GM23338 (cell line): ENCODE measurements around the gene ORM1. TPM values are rescaled to one million over a fixed set of nuclear protein-coding genes. Genes with fewer than 3 reads are reported as not detected.
"Not testable (repeated sequence)": the region's sequence is repeated elsewhere in the genome, so short reads cannot be mapped to it uniquely, and the experiment has no call there.

Experiments
- ATAC-seq: fragments of 200-7000 bp; cut with Tn5 transposase; 3 replicates; pipeline ENCODE4 v1.9.1; 2020
- DNase-seq: peaks from one replicate; pipeline ENCODE4 v3.0.0-alpha.2; 2015; ENCODE audit warnings: low spot score
- H2AFZ ChIP-seq: fragments of 200-600 bp; sonication (generic); 2 replicates; pipeline ENCODE4 v1.8.0; 2016; ENCODE audit warnings: antibody characterized with exemption, mild to moderate bottlenecking, moderate library complexity
- H3F3A ChIP-seq: fragments of 200-600 bp; sonication (generic); replicated peaks from 2 replicates; pipeline ENCODE4 v1.8.0; 2017; ENCODE audit warnings: antibody characterized with exemption, mixed run types, low read depth
- H3K27ac ChIP-seq: fragments of 200-600 bp; sonication (generic); 2 replicates; pipeline ENCODE4 v1.6.1; 2016; ENCODE audit warnings: low read depth
- H3K27me3 ChIP-seq: fragments of 200-600 bp; sonication (generic); 2 replicates; pipeline ENCODE4 v1.8.0; 2016; ENCODE audit warnings: mild to moderate bottlenecking, mixed run types, moderate library complexity; ENCODE audit not compliant: insufficient read depth
- H3K36me3 ChIP-seq: fragments of 200-600 bp; sonication (generic); 2 replicates; pipeline ENCODE4 v1.8.0; 2016; ENCODE audit warnings: mild to moderate bottlenecking; ENCODE audit not compliant: insufficient read depth
- H3K4me1 ChIP-seq: fragments of 200-600 bp; sonication (generic); 2 replicates; pipeline ENCODE4 v1.8.0; 2016; ENCODE audit warnings: mild to moderate bottlenecking, moderate library complexity; ENCODE audit not compliant: insufficient read depth
- H3K4me2 ChIP-seq: fragments of 200-600 bp; sonication (generic); 2 replicates; pipeline ENCODE4 v1.7.1; 2017; ENCODE audit warnings: mixed run types
- H3K4me3 ChIP-seq: fragments of 200-600 bp; sonication (generic); 2 replicates; pipeline ENCODE4 v1.6.1; 2016; ENCODE audit warnings: mixed run types
- H3K79me2 ChIP-seq: fragments of 200-600 bp; sonication (generic); replicated peaks from 2 replicates; pipeline ENCODE4 v1.8.0; 2017; ENCODE audit warnings: mild to moderate bottlenecking; ENCODE audit not compliant: insufficient read depth
- H3K9me2 ChIP-seq: fragments of 200-600 bp; sonication (generic); 2 replicates; pipeline ENCODE4 v1.8.0; 2017; ENCODE audit not compliant: insufficient read depth
- H4K20me1 ChIP-seq: fragments of 200-600 bp; sonication (generic); replicated peaks from 2 replicates; pipeline ENCODE4 v1.8.0; 2017; ENCODE audit warnings: mild to moderate bottlenecking; ENCODE audit not compliant: insufficient read depth
- H3K27ac Mint-ChIP-seq: 2 replicates; pipeline ENCODE4 v1.8.0; 2020; ENCODE audit warnings: inconsistent platforms, mild to moderate bottlenecking, moderate library complexity, mixed read lengths
- H3K27me3 Mint-ChIP-seq: 3 replicates; pipeline ENCODE4 v1.8.0; 2022; ENCODE audit warnings: low read depth, mild to moderate bottlenecking, moderate library complexity, mixed read lengths, inconsistent platforms; ENCODE audit not compliant: insufficient read depth, poor library complexity
- H3K36me3 Mint-ChIP-seq: 3 replicates; pipeline ENCODE4 v1.8.0; 2021; ENCODE audit warnings: low read depth, mild to moderate bottlenecking, inconsistent platforms, moderate library complexity, mixed read lengths
- H3K4me1 Mint-ChIP-seq: 3 replicates; pipeline ENCODE4 v1.8.0; 2020; ENCODE audit warnings: mild to moderate bottlenecking, inconsistent platforms, mixed read lengths
- H3K4me3 Mint-ChIP-seq: 3 replicates; pipeline ENCODE4 v1.8.0; 2021; ENCODE audit warnings: moderate library complexity, mild to moderate bottlenecking, inconsistent platforms, mixed read lengths
- H3K9me3 Mint-ChIP-seq: 3 replicates; pipeline ENCODE4 v1.8.0; 2020; ENCODE audit warnings: moderate library complexity, mild to moderate bottlenecking, inconsistent platforms, mixed read lengths
- CREB1 ChIP-seq: fragments of 250-450 bp; sonication (Bioruptor Pico); IDR thresholded peaks from 2 replicates; pipeline ENCODE4 v1.5.0; 2020; ENCODE audit warnings: low read depth, mild to moderate bottlenecking, moderate library complexity
- CTCF ChIP-seq, 2 experiments: fragments of 200-600 bp in 1 of 2; sonication (generic) in 1 of 2; conservative IDR thresholded peaks; 2 replicates each; pipeline versions ENCODE4 v1.5.1 to v1.6.1; 2016 to 2017; ENCODE audit warnings: antibody characterized with exemption in 2 of 2, low read depth in 2 of 2, mild to moderate bottlenecking in 2 of 2, moderate library complexity in 1 of 2
- ETS1 ChIP-seq: IDR thresholded peaks from 2 replicates; pipeline ENCODE4 v1.6.1; 2016; ENCODE audit warnings: antibody characterized with exemption
- EZH2 ChIP-seq: fragments of 200-600 bp; sonication (generic); IDR thresholded peaks from one replicate; pipeline ENCODE4 v1.8.0; 2017; ENCODE audit warnings: antibody characterized with exemption, mild to moderate bottlenecking, low read depth; ENCODE audit not compliant: unreplicated experiment
- EZH2phosphoT487 ChIP-seq: fragments of 200-600 bp; sonication (generic); IDR thresholded peaks from one replicate; pipeline ENCODE4 v1.8.1; 2018; ENCODE audit warnings: antibody characterized with exemption; ENCODE audit not compliant: unreplicated experiment
- JUNB ChIP-seq: IDR thresholded peaks from one replicate; pipeline ENCODE4 v1.6.1; 2016; ENCODE audit warnings: antibody characterized with exemption; ENCODE audit not compliant: unreplicated experiment
- NANOG ChIP-seq: IDR thresholded peaks from 2 replicates; pipeline ENCODE4 v1.6.1; 2016; ENCODE audit warnings: antibody characterized with exemption, borderline replicate concordance
- POLR2AphosphoS5 ChIP-seq: IDR thresholded peaks from 2 replicates; pipeline ENCODE4 v1.6.1; 2016; ENCODE audit warnings: antibody characterized with exemption, low read depth
- REST ChIP-seq: IDR thresholded peaks from one replicate; pipeline ENCODE4 v1.6.1; 2018; ENCODE audit warnings: antibody characterized with exemption; ENCODE audit not compliant: unreplicated experiment
- STAT1 ChIP-seq: IDR thresholded peaks from one replicate; pipeline ENCODE4 v1.6.1; 2016; ENCODE audit warnings: antibody characterized with exemption; ENCODE audit not compliant: unreplicated experiment
- ZNF114 ChIP-seq: fragments of 250-450 bp; sonication (Bioruptor Pico); IDR thresholded peaks from 2 replicates; pipeline ENCODE4 v1.5.0; 2020; ENCODE audit warnings: mild to moderate bottlenecking, moderate library complexity
- ZNF331 ChIP-seq: fragments of 250-450 bp; sonication (Bioruptor Pico); IDR thresholded peaks from 2 replicates; pipeline ENCODE4 v1.5.0; 2020; ENCODE audit warnings: low read depth, mild to moderate bottlenecking, moderate library complexity
- long read RNA-seq: library from polyadenylated mRNA; unstranded; transcript quantifications from one replicate; pipeline ENCODE4 v2.0.0, GENCODE V29; 2020; ENCODE audit not compliant: unreplicated experiment
- polyA plus RNA-seq: library from polyadenylated mRNA; unstranded; fragments of >200 nt; fragmentation: Nextera tagmentation; extraction: Ambion mirVana; gene quantifications from 2 replicates; pipeline ENCODE4 v1.2.1, GENCODE V29; 2016
- total RNA-seq: library from RNA; depleted of rRNA; stranded (reverse); fragments of >200 nt; shearing (Covaris generic); gene quantifications from 2 replicates; pipeline ENCODE4 v1.2.3, GENCODE V29; 2014; rRNA removed

The ORM1 gene
- total RNA-seq (not detected in 2 replicates), polyA plus RNA-seq (not detected in 2 replicates)
- long read RNA-seq = 0 reads

- H3K4me3 ChIP-seq, H3K9me3 Mint-ChIP-seq, DNase-seq, H4K20me1 ChIP-seq, H3K27ac Mint-ChIP-seq, H3K36me3 Mint-ChIP-seq, H3K27me3 ChIP-seq, H3K4me1 Mint-ChIP-seq, H2AFZ ChIP-seq, H3K27me3 Mint-ChIP-seq, H3K4me1 ChIP-seq, H3F3A ChIP-seq, H3K4me2 ChIP-seq, ATAC-seq, H3K4me3 Mint-ChIP-seq, H3K27ac ChIP-seq, H3K79me2 ChIP-seq, H3K9me2 ChIP-seq, H3K36me3 ChIP-seq: not testable (repeated sequence)
Observed at GRCh38 chr9:114322831-114323531, at the start of gene ORM1. Gene ORM1, plus strand, starts transcription at chr9:114323098. Its CDS starts 36 bp downstream, at chr9:114323134.

GRCh38 chr9:114273461-114273881 is 49.4 kb upstream of the ORM1 start:
- no peaks in the 10 kb centered on the region for H3K36me3 ChIP-seq
- no peaks in the 10 kb centered on the region for H3K4me1 Mint-ChIP-seq
- no peak for DNase-seq
- H3K79me2 ChIP-seq = no peaks in the 10 kb centered on the region
- H3K9me2 ChIP-seq = no peaks in the 10 kb centered on the region
- no peaks in the 10 kb centered on the region; the same call in 1 of the 2 replicates for H4K20me1 ChIP-seq
- H3K27ac Mint-ChIP-seq = no peak overlapping the region; the same call in 1 of the 2 replicates
- TF ChIP-seq ETS1 = no peak
- no peak overlapping the region for H3K27ac ChIP-seq
- no peak overlapping the region for H3K4me3 ChIP-seq
- H3F3A ChIP-seq = no peaks in the 10 kb centered on the region
- ATAC-seq = no peak
- H3K36me3 Mint-ChIP-seq = no peaks in the 10 kb centered on the region
- no peaks in the 10 kb centered on the region for H3K4me1 ChIP-seq
- no peak overlapping the region for H2AFZ ChIP-seq
- no peak overlapping the region for H3K4me2 ChIP-seq
- H3K27me3 ChIP-seq = no peaks in the 10 kb centered on the region
- H3K4me3 Mint-ChIP-seq = no peak overlapping the region; the same call in 2 of the 3 replicates
- H3K9me3 Mint-ChIP-seq = no peaks in the 10 kb centered on the region; the same call in 1 of the 3 replicates
- H3K27me3 Mint-ChIP-seq = peaks cover 13% of the 10 kb centered on the region

- Mint-ChIP-seq H3K36me3 (no peaks in the 10 kb centered on the region), H3K9me3 (no peaks in the 10 kb centered on the region; the same call in 1 of the 3 replicates), H3K4me1 (no peaks in the 10 kb centered on the region), H3K4me3 (no peak overlapping the region), H3K27ac (no peak overlapping the region), H3K27me3 (peaks cover 13% of the 10 kb centered on the region)
- H3K79me2 ChIP-seq = no peaks in the 10 kb centered on the region
- H3K27me3 ChIP-seq = no peaks in the 10 kb centered on the region
- H3K27ac ChIP-seq = no peak overlapping the region
- no peak overlapping the region for H3K4me3 ChIP-seq
- H3F3A ChIP-seq = no peaks in the 10 kb centered on the region
- ATAC-seq = no peak
- no peak overlapping the region for H3K4me2 ChIP-seq
- H3K4me1 ChIP-seq = no peaks in the 10 kb centered on the region
- no peak for DNase-seq
- H3K36me3 ChIP-seq = no peaks in the 10 kb centered on the region
- no peak overlapping the region for H2AFZ ChIP-seq
- H3K9me2 ChIP-seq = no peaks in the 10 kb centered on the region
- H4K20me1 ChIP-seq = no peaks in the 10 kb centered on the region
- no peak for TF ChIP-seq NANOG
- TF ChIP-seq EZH2phosphoT487 = no peak
- TF ChIP-seq CTCF (conservative IDR thresholded peaks at IDR 0.05; ENCODE audit: low read depth in 2 of 2) = no peak
- TF ChIP-seq CREB1 = no peak
- no peak for TF ChIP-seq POLR2AphosphoS5
- TF ChIP-seq STAT1 = no peak
- TF ChIP-seq EZH2 = no peak
- no peak for TF ChIP-seq REST
- no peak for TF ChIP-seq ETS1
- TF ChIP-seq JUNB = no peak
- no peak for TF ChIP-seq ZNF114 (CRISPR knock-in tag)
- no peak for TF ChIP-seq ZNF331 (CRISPR knock-in tag)
Observed at GRCh38 chr9:114274217-114274616, 48.7 kb upstream of the ORM1 start.
